Aorta (tissue), 5 donors: Measurements from ENCODE around the gene CXCL3. TPM values are rescaled to one million over a fixed set of nuclear protein-coding genes. Genes with fewer than 3 reads are reported as not detected.
"Not testable (repeated sequence)": the region's sequence is repeated elsewhere in the genome, so short reads cannot be mapped to it uniquely, and the experiment has no call there.

ENCODE experiments used
- ATAC-seq: fragments of 200-7000 bp; cut with Tn5 transposase; one replicate; pipeline ENCODE4 v1.9.1; 2022; ENCODE audit warnings: moderate library complexity; ENCODE audit not compliant: low FRiP score
- DNase-seq, 2 donors: peaks; one replicate each; pipeline ENCODE4 v3.0.0-alpha.2; 2020
- H3K27ac ChIP-seq, 2 donors: one replicate each; pipeline ENCODE4 v1.5.1; 2013; ENCODE audit warnings: low read length in 2 of 2, mild to moderate bottlenecking in 2 of 2, moderate library complexity in 2 of 2, control low read depth in 1 of 2, inconsistent platforms in 1 of 2, low read depth in 1 of 2
- H3K27me3 ChIP-seq, 2 donors: one replicate each; pipeline ENCODE4 v1.6.1; 2013; ENCODE audit warnings: control low read depth in 1 of 2, low read length in 1 of 2, mild to moderate bottlenecking in 1 of 2, moderate library complexity in 1 of 2; ENCODE audit not compliant: insufficient read depth in 2 of 2, control insufficient read depth in 1 of 2
- H3K36me3 ChIP-seq, 2 donors: one replicate each; pipeline ENCODE4 v1.6.1; 2013; ENCODE audit warnings: control low read depth in 1 of 2, low read length in 1 of 2, mild to moderate bottlenecking in 1 of 2; ENCODE audit not compliant: insufficient read depth in 2 of 2, control insufficient read depth in 1 of 2
- H3K4me1 ChIP-seq, 2 donors: one replicate each; pipeline ENCODE4 v1.6.1; 2013; ENCODE audit warnings: low read length in 2 of 2, control low read depth in 1 of 2, mild to moderate bottlenecking in 1 of 2, moderate library complexity in 1 of 2; ENCODE audit not compliant: insufficient read depth in 2 of 2, control insufficient read depth in 1 of 2
- H3K4me3 ChIP-seq, 2 donors: one replicate each; pipeline ENCODE4 v1.5.1; 2013; ENCODE audit warnings: low read length in 2 of 2, control low read depth in 1 of 2, mild to moderate bottlenecking in 1 of 2
- H3K9me3 ChIP-seq: one replicate; pipeline ENCODE4 v1.6.1; 2013; ENCODE audit warnings: mild to moderate bottlenecking, low read length; ENCODE audit not compliant: control insufficient read depth
- WGBS, 2 donors: extraction: QIAGEN DNeasy Blood & Tissue Kit; methylation state at CpG; one replicate each; pipeline ENCODE4 v1.1.7; 2013; 5-methylcytosine and 5-hydroxymethylcytosine counted together
- intact Hi-C, 2 donors: fragments of 100-400 bp; cut with DNase I; formaldehyde crosslinking; loops; one replicate each; pipeline versions ENCODE4 v1.14.2 to v1.15.0; 2022
- long read RNA-seq, 2 donors: library from polyadenylated mRNA; unstranded; transcript quantifications; one replicate each; pipeline ENCODE4 v2.0.0, GENCODE V29; 2020 to 2021
- polyA plus RNA-seq, 2 donors: library from polyadenylated mRNA; stranded (reverse); fragments of 200-250 nt; gene quantifications; one replicate each; pipeline ENCODE4 v1.2.3, GENCODE V29; 2013
- total RNA-seq, 2 donors: library from RNA; stranded (reverse); fragmentation: NEBNext Ultra II Directional; extraction: Animal tissue kit (Norgen Biotek cat#: 25700); gene quantifications; one replicate each; pipeline ENCODE4 v1.2.1, GENCODE V29; 2021
- donor health status: healthy with polysubstance abuse.
- donor health status: Bipolar disorder and iron deficiency.
- donor health status: DM: no; HTN: no; CAD: no.
- donor health status: DM: no; HTN: no; CAD: no.
- donor health status: DM: yes; HTN: yes; CAD: no.

Gene CXCL3
- total RNA-seq (10 to 100 TPM in 1 of 2 donors, 1 to 10 TPM in 1; 3.2 to 12.1 TPM), polyA plus RNA-seq (1 to 10 TPM in 1 of 2 donors, under 1 TPM in 1; 0.64 to 1.5 TPM)
- long read RNA-seq, donor 1, transcript CXCL3-201 (4 exons, 1,075 nt): major isoform, 5 of 7 reads
- long read RNA-seq, donor 1, partial matches to known transcripts: 0 of 7 reads
- long read RNA-seq, donor 1, other reads (novel, unspliced or antisense): 2 of 7 reads
- long read RNA-seq, donor 2: 0 reads

DNA sequence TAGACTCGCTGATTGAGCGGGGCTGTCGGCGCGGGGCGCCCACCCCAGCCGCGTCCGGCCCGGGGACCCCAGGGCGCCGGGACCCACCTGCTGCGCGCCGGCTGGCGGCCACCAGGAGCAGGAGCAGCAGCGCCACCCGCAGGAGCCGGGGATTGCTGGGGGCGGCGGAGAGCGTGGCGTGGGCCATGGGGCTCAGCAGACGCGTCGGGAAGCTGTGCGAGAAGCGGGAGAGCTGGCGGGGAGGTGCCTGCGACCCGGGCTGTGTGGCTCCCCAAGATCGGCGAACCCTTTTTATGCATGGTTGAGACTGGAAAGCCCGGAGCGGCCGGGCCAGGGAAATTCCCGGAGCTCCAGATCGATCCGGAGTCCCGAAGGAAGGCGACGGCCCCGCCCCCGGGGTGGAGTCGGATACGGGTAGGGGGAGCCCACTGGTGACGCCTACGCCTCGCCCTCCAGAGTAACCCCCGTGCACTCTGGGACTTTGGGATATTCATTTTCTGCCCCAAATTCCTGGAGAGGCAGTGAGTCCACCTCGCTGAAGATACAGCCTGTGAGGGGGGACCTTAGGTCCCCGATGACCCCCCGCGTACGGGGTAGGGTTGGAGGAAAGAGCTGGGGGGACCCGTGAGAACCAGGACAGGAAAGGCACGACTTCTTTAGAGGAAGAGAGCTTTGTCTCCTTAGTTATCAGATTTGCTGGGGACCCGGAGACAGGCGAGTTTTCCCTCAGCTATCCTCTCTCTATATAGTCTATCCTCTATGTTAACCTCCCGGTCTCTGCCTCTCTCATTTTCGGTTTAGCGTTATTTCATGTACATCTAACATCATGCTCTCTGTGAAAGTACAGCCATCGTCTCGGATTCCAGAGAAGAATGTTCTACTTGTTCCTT is at the start of gene CXCL3:
TSS of gene CXCL3 (minus strand) at position 265 of the 890 bp plus-strand sequence. CDS start at position 187, 78 bp downstream.
- intact Hi-C loops: no loop called here
- DNase-seq: peak; percentile 89 to 91
- WGBS, 2 donors: 0% methylated on average over 52 to 62 of the region's 64 CpGs

DNA sequence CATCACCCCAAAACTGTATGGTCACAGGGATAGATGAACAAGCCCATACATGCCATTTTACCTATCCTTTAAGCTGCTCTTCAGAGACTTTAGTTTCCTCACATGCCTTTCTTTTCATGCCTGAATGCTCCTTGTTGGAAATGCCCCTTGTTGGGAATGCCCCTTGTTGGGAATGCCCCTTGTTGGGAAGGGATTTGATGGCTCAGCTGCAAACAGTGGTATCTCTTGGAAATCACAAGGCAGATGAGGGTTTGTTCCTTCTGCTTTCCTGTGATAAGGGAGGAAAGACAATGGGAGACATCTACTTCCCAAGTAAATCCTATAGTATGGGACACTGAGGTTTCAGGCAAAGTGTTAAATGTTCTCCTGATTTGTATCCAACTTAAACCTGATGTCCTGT is 49.0 kb upstream of the CXCL3 start:
- H3K27me3 ChIP-seq: no peaks in the 10 kb centered on the region

More for the DNA sequence above, at the start of gene CXCL3:
- Histone ChIP-seq H3K4me1 (no peaks in the 10 kb centered on the region), H3K9me3 (no peaks in the 10 kb centered on the region), H3K36me3 (no peaks in the 10 kb centered on the region), H3K27me3 (no peaks in the 10 kb centered on the region), H3K4me3 (peak within 1 kb of the TSS; percentile 57 to 91), H3K27ac (no peak within 1 kb of the TSS)
- ATAC-seq: peak; percentile 86

DNA sequence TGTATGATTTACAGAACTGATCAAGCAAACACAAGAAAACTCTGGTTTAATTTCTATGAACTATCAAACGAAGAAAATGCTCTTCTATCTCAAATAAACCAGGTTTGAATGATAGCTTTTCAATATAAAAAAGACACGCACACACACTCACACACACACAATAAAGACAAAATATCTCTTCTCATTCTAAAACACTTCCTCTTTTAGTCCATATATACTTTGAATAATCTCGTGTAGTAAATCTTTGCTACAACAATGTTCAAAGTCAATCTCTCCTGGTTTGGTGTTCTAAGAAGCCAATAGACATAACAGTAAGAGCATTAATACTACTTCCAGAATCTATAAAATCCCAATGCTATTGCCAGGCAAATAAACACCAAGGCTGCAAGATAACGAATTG is 47.2 kb upstream of the CXCL3 start:
- H3K27ac ChIP-seq: no peak overlapping the region
- DNase-seq: no peak
- no peaks in the 10 kb centered on the region for H3K9me3 ChIP-seq
- ATAC-seq: no peak
- no peaks in the 10 kb centered on the region for H3K36me3 ChIP-seq
- no peak overlapping the region for H3K4me3 ChIP-seq
- no peaks in the 10 kb centered on the region for H3K4me1 ChIP-seq
- intact Hi-C loops: no loop called here
- WGBS, 2 donors: 72 to 81% methylated on average over 4 of the region's 4 CpGs
- no peaks in the 10 kb centered on the region for H3K27me3 ChIP-seq

More for the DNA sequence above, 49.0 kb upstream of the CXCL3 start:
- Histone ChIP-seq H3K9me3 (no peaks in the 10 kb centered on the region), H3K4me3 (no peak overlapping the region), H3K27ac (no peak overlapping the region), H3K4me1 (no peaks in the 10 kb centered on the region), H3K36me3 (no peaks in the 10 kb centered on the region)
- DNase-seq: no peak
- no peak for ATAC-seq
- intact Hi-C loops: no loop called here

DNA sequence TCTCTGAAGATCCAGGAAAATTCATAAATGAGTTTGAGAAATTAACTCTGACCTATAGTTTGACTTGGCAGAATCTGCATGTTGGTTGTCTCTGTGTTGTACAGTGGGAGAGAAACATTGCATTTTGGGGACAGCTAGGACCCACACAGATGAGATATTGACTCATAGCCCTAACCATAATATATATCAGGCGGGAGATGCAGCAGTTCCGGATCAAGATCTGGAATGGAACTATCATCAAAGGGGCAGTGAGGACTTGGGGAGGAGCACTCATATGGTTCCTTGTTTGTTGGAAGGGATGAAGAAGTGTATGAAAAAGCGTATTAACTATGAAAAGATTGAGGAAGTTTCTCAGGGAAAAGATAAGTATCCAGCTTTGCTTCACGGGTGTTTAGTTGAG is 46.5 kb upstream of the CXCL3 start:
- no peak for ATAC-seq
- intact Hi-C loops: no loop called here
- WGBS, 2 donors: 78 to 86% methylated on average over 4 of the region's 4 CpGs

DNA sequence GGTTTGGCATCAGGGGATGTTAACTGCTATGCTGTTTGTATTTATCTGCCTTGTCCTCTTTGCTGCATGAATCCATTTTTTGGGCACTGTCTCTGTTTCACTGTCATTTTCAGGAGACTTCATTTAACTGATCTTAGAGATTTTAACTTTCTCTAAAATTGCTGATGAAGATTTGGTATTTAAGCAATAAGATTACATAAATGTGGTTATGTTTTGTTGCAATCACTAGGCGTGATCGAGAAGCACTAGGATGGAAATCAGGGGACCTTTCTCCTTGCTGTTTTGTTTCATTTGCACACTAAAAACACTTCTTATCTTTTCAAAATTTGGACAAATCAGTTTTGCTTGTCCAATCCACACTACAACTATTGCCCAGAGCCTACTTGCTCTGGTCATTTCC is 45.1 kb upstream of the CXCL3 start:
- H3K36me3 ChIP-seq: no peaks in the 10 kb centered on the region
- H3K27ac ChIP-seq: no peak overlapping the region
- DNase-seq (no peak), ATAC-seq (no peak)
- H3K9me3 ChIP-seq: no peaks in the 10 kb centered on the region
- H3K4me3 ChIP-seq: no peak overlapping the region
- 89 to 98% methylated on average over 2 of the region's 2 CpGs for WGBS, 2 donors
- H3K4me1 ChIP-seq: no peaks in the 10 kb centered on the region
- no peaks in the 10 kb centered on the region for H3K27me3 ChIP-seq
- intact Hi-C loops: no loop called here

More for the DNA sequence above, 46.5 kb upstream of the CXCL3 start:
- no peak for DNase-seq
- Histone ChIP-seq H3K9me3 (no peaks in the 10 kb centered on the region), H3K4me1 (no peaks in the 10 kb centered on the region), H3K27me3 (no peaks in the 10 kb centered on the region), H3K27ac (no peak overlapping the region), H3K36me3 (no peaks in the 10 kb centered on the region), H3K4me3 (no peak overlapping the region)

DNA sequence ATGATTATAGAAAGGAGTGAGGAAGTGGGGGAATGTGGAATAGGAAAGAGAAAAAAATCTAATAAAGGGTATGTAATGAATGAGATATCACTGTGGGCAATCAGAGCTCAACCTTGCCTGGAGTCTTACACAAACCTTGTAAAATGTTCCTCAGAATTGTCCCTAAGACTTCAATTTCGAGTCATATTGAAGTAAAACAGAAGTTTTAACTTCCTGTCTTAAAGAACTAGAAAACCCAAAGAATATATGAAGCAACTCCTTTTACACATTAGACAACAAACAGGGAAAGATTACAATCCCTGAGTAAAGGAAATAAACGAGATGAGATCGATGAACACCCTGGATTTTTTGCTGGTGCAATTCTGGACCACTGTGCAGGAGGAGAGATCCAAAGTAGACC is 42.5 kb upstream of the CXCL3 start:
- no peaks in the 10 kb centered on the region for H3K36me3 ChIP-seq
- no peak overlapping the region for H3K4me3 ChIP-seq
- no peak overlapping the region for H3K27ac ChIP-seq
- no peaks in the 10 kb centered on the region for H3K9me3 ChIP-seq
- 81 to 93% methylated on average over 3 of the region's 3 CpGs for WGBS, 2 donors
- intact Hi-C loops: no loop called here
- DNase-seq: no peak
- ATAC-seq: no peak
- H3K4me1 ChIP-seq: no peaks in the 10 kb centered on the region
- no peaks in the 10 kb centered on the region for H3K27me3 ChIP-seq

DNA sequence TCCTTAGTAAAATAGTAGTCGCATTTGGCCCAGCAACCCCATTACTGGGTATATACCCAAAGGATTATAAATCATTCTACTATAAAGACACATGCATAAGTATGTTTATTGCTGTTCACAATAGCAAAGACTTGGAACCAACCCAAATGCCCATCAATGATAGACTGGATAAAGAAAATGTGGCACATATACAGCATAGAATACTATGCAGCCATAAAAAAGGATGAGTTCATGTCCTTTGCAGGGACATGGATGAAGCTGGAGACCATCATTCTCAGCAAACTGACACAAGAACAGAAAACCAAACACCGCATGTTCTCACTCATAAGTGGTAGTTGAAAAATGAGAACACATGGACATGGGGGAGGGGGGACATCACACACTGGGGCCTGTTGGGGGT is 41.9 kb upstream of the CXCL3 start:
- H3K27me3 ChIP-seq, H3K36me3 ChIP-seq, H3K9me3 ChIP-seq, H3K27ac ChIP-seq, ATAC-seq, DNase-seq, H3K4me3 ChIP-seq, intact Hi-C loops, H3K4me1 ChIP-seq: not testable (repeated sequence)
- WGBS, 2 donors: 91 to 93% methylated on average over 2 of the region's 2 CpGs

DNA sequence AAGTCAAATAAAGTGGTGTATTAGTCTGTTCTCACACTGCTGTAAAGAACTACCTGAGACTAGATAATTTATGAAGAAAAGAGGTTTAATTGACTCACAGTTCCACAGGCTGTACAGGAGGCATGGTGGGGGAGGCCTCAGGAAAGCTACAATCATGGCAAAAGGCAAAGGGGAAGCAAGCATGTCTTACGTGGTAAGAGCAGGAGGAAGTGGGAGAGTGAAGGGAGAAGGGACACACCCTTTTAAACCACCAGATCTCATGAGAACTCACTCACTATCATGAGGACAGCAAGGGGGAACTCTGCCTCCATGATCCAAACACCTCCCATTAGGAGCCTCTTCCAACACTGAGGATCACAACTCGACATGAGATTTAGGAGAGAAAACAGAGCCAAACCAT is 40.5 kb upstream of the CXCL3 start:
- H3K4me1 ChIP-seq, intact Hi-C loops, H3K27ac ChIP-seq, ATAC-seq, H3K36me3 ChIP-seq, H3K9me3 ChIP-seq, H3K4me3 ChIP-seq, DNase-seq, H3K27me3 ChIP-seq: not testable (repeated sequence)
- 78 to 82% methylated on average over 2 of the region's 2 CpGs for WGBS, 2 donors

DNA sequence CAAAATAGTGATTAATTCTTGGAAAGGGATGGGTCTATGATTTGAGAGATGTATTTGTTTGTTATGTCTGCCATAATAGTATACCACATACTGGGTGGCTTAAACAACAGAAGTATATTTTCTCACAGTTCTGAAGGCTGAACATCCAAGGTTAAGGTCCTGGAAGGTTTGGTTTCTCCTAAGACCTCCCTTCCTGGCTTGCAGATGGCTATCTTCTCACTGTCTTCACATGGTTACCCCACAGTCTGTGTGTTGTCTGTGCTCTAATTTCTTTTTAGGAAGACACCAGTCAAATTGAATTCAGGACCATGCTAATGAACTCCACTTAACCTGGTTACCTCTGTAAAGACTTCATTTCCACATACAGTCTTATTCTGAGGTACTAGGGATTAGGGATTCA is 34.9 kb upstream of the CXCL3 start:
- peaks cover 2% of the 10 kb centered on the region for H3K9me3 ChIP-seq
- no peaks in the 10 kb centered on the region for H3K4me1 ChIP-seq
- DNase-seq (no peak), ATAC-seq (no peak)
- intact Hi-C loops: no loop called here
- H3K36me3 ChIP-seq: no peaks in the 10 kb centered on the region
- no peak overlapping the region for H3K4me3 ChIP-seq
- no peak overlapping the region for H3K27ac ChIP-seq
- peaks cover 0 to 2% of the 10 kb centered on the region in 2 donors for H3K27me3 ChIP-seq
